Lower leg skin (tissue), 3 donors: Measurements from ENCODE around the gene GNAZ.

ENCODE experiments used
- POLR2A ChIP-seq, 2 donors: fragments of 450-650 bp; IDR thresholded peaks; one replicate each; pipeline ENCODE4 v1.6.1; 2016 to 2017; ENCODE audit warnings: antibody characterized with exemption in 2 of 2, mild to moderate bottlenecking in 1 of 2, moderate library complexity in 1 of 2
- TF ChIP-seq, protein P1 (sequence below), 3 donors: fragments of 450-650 bp; IDR thresholded peaks; one replicate each; pipeline ENCODE4 v1.5.1; 2016; ENCODE audit warnings: antibody characterized with exemption in 3 of 3, mild to moderate bottlenecking in 3 of 3, moderate library complexity in 2 of 3

GRCh38 chr22:23053912-23054530 is 16.3 kb upstream of the GNAZ start:
- TF ChIP-seq, protein P1, sequence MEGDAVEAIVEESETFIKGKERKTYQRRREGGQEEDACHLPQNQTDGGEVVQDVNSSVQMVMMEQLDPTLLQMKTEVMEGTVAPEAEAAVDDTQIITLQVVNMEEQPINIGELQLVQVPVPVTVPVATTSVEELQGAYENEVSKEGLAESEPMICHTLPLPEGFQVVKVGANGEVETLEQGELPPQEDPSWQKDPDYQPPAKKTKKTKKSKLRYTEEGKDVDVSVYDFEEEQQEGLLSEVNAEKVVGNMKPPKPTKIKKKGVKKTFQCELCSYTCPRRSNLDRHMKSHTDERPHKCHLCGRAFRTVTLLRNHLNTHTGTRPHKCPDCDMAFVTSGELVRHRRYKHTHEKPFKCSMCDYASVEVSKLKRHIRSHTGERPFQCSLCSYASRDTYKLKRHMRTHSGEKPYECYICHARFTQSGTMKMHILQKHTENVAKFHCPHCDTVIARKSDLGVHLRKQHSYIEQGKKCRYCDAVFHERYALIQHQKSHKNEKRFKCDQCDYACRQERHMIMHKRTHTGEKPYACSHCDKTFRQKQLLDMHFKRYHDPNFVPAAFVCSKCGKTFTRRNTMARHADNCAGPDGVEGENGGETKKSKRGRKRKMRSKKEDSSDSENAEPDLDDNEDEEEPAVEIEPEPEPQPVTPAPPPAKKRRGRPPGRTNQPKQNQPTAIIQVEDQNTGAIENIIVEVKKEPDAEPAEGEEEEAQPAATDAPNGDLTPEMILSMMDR (IDR thresholded peaks at IDR 0.05), result no peak
- TF ChIP-seq POLR2A (IDR thresholded peaks at IDR 0.05), result no peak
